ENCODE measurements around the gene MS4A8. TPM values are rescaled to one million over a fixed set of nuclear protein-coding genes. Genes with fewer than 3 reads are reported as not detected.

MS4A8 gene
- total RNA-seq, 1 donor from 2014 or later = not detected

- H3K9ac ChIP-seq (ENCODE audit: low read length) = no peak overlapping the region
- Mint-ChIP-seq H3K27me3 (ENCODE audit: low read depth, unreplicated experiment) (peaks cover 19% of the 10 kb centered on the region), H3K36me3 (ENCODE audit: low read depth, unreplicated experiment) (no peaks in the 10 kb centered on the region), H3K4me3 (ENCODE audit: unreplicated experiment) (no peak overlapping the region), H3K27ac (ENCODE audit: unreplicated experiment) (no peak overlapping the region), H3K9me3 (ENCODE audit: unreplicated experiment) (peaks cover 2% of the 10 kb centered on the region), H3K4me1 (ENCODE audit: low read depth, unreplicated experiment) (peaks cover 5% of the 10 kb centered on the region)
- H3K79me2 ChIP-seq (ENCODE audit: insufficient read depth, low read length) = no peaks in the 10 kb centered on the region
- no peak overlapping the region for H3K4me3 ChIP-seq (ENCODE audit: insufficient read depth, low read depth, low read length)
- H4K20me1 ChIP-seq (ENCODE audit: insufficient read depth, low read length) = no peaks in the 10 kb centered on the region
- TF ChIP-seq CTCF (IDR thresholded peaks at IDR 0.05; ENCODE audit: insufficient read depth, low read depth, low read length) (no peak), EZH2 (IDR thresholded peaks at IDR 0.05; ENCODE audit: insufficient read depth, low read length) (no peak)
- no peaks in the 10 kb centered on the region for H3K9me3 ChIP-seq (ENCODE audit: insufficient read depth, low read depth, low read length)
- H3K36me3 ChIP-seq (ENCODE audit: insufficient read depth, low read length) = no peaks in the 10 kb centered on the region
- H3K27ac ChIP-seq (ENCODE audit: low read depth, low read length) = no peak overlapping the region
- no peaks in the 10 kb centered on the region for H3K27me3 ChIP-seq (ENCODE audit: insufficient read depth, low read length)
- H3K4me2 ChIP-seq (ENCODE audit: low read length) = no peak overlapping the region
- FAIRE-seq (no peak), DNase-seq (ENCODE audit: low read depth) (no peak)
- no peaks in the 10 kb centered on the region for H3K4me1 ChIP-seq (ENCODE audit: insufficient read depth, low read length)
- H2AFZ ChIP-seq (ENCODE audit: low read depth, low read length) = no peak overlapping the region
These were observed 39.7 kb downstream of the MS4A8 start for GRCh38 chr11:60739114-60739513.

- H3K79me2 ChIP-seq (ENCODE audit: insufficient read depth, low read length) = no peaks in the 10 kb centered on the region
- Mint-ChIP-seq H3K4me3 (ENCODE audit: unreplicated experiment) (no peak overlapping the region), H3K36me3 (ENCODE audit: low read depth, unreplicated experiment) (no peaks in the 10 kb centered on the region), H3K4me1 (ENCODE audit: low read depth, unreplicated experiment) (peaks cover 5% of the 10 kb centered on the region), H3K27ac (ENCODE audit: unreplicated experiment) (no peak overlapping the region), H3K9me3 (ENCODE audit: unreplicated experiment) (peaks cover 2% of the 10 kb centered on the region), H3K27me3 (ENCODE audit: low read depth, unreplicated experiment) (peaks cover 19% of the 10 kb centered on the region)
- DNase-seq (ENCODE audit: low read depth) (no peak), FAIRE-seq (no peak)
- H3K9ac ChIP-seq (ENCODE audit: low read length) = no peak overlapping the region
- no peaks in the 10 kb centered on the region for H3K27me3 ChIP-seq (ENCODE audit: insufficient read depth, low read length)
- no peak for TF ChIP-seq CTCF (IDR thresholded peaks at IDR 0.05; ENCODE audit: insufficient read depth, low read depth, low read length)
- TF ChIP-seq EZH2 (IDR thresholded peaks at IDR 0.05; ENCODE audit: insufficient read depth, low read length) = no peak
- H2AFZ ChIP-seq (ENCODE audit: low read depth, low read length) = no peak overlapping the region
- H4K20me1 ChIP-seq (ENCODE audit: insufficient read depth, low read length) = no peaks in the 10 kb centered on the region
- H3K4me2 ChIP-seq (ENCODE audit: low read length) = no peak overlapping the region
- H3K9me3 ChIP-seq (ENCODE audit: insufficient read depth, low read depth, low read length) = no peaks in the 10 kb centered on the region
- H3K27ac ChIP-seq (ENCODE audit: low read depth, low read length) = no peak overlapping the region
- no peak overlapping the region for H3K4me3 ChIP-seq (ENCODE audit: insufficient read depth, low read depth, low read length)
- no peaks in the 10 kb centered on the region for H3K4me1 ChIP-seq (ENCODE audit: insufficient read depth, low read length)
- H3K36me3 ChIP-seq (ENCODE audit: insufficient read depth, low read length) = no peaks in the 10 kb centered on the region
These were observed 41.2 kb downstream of the MS4A8 start for GRCh38 chr11:60740573-60740972.

- Histone ChIP-seq H3K27ac (ENCODE audit: low read depth, low read length) (no peak overlapping the region), H3K4me3 (ENCODE audit: insufficient read depth, low read depth, low read length) (no peak overlapping the region), H3K9ac (ENCODE audit: low read length) (no peak overlapping the region), H3K27me3 (ENCODE audit: insufficient read depth, low read length) (no peaks in the 10 kb centered on the region), H3K79me2 (ENCODE audit: insufficient read depth, low read length) (no peaks in the 10 kb centered on the region), H4K20me1 (ENCODE audit: insufficient read depth, low read length) (no peaks in the 10 kb centered on the region), H3K4me1 (ENCODE audit: insufficient read depth, low read length) (no peaks in the 10 kb centered on the region), H3K9me3 (ENCODE audit: insufficient read depth, low read depth, low read length) (no peaks in the 10 kb centered on the region), H2AFZ (ENCODE audit: low read depth, low read length) (no peak overlapping the region), H3K4me2 (ENCODE audit: low read length) (no peak overlapping the region), H3K36me3 (ENCODE audit: insufficient read depth, low read length) (no peaks in the 10 kb centered on the region)
- H3K4me3 Mint-ChIP-seq (ENCODE audit: unreplicated experiment) = no peak overlapping the region
- H3K27me3 Mint-ChIP-seq (ENCODE audit: low read depth, unreplicated experiment) = peaks cover 19% of the 10 kb centered on the region
- no peak for TF ChIP-seq CTCF (IDR thresholded peaks at IDR 0.05; ENCODE audit: insufficient read depth, low read depth, low read length)
- TF ChIP-seq EZH2 (IDR thresholded peaks at IDR 0.05; ENCODE audit: insufficient read depth, low read length) = no peak
- peaks cover 5% of the 10 kb centered on the region for H3K4me1 Mint-ChIP-seq (ENCODE audit: low read depth, unreplicated experiment)
- H3K27ac Mint-ChIP-seq (ENCODE audit: unreplicated experiment) = no peak overlapping the region
- peaks cover 2% of the 10 kb centered on the region for H3K9me3 Mint-ChIP-seq (ENCODE audit: unreplicated experiment)
- DNase-seq (ENCODE audit: low read depth) (no peak), FAIRE-seq (no peak)
- H3K36me3 Mint-ChIP-seq (ENCODE audit: low read depth, unreplicated experiment) = no peaks in the 10 kb centered on the region
These were observed 42.0 kb downstream of the MS4A8 start for GRCh38 chr11:60741421-60741820.

Data from astrocyte (in vitro differentiated cells and primary cell).